Activated naive CD4-positive, alpha-beta T cell treated with anti-CD3 and anti-CD28 coated beads, Interleukin-2, amount 10 ng/mL, durations not matched to agents 7 days and 5 days (primary cell): Measurements from ENCODE around the gene ASCL2.

ENCODE experiments used
- CTCF ChIA-PET: fragments of 350-600 bp; sonication (Branson Sonifier 250); formaldehyde crosslinking; loops from one replicate; lab custom pipeline; 2021; ENCODE audit warnings: antibody characterized with exemption; lab: Charles Lee
- DNase-seq: peaks from one replicate; pipeline ENCODE4 v3.0.0-alpha.2; 2020
- H3K27ac Mint-ChIP-seq: one replicate; pipeline ENCODE4 v1.8.0; 2021; ENCODE audit warnings: mild to moderate bottlenecking, moderate library complexity, mixed read lengths
- H3K27me3 Mint-ChIP-seq: one replicate; pipeline ENCODE4 v1.8.0; 2021; ENCODE audit warnings: mild to moderate bottlenecking, mixed read lengths
- H3K36me3 Mint-ChIP-seq: one replicate; pipeline ENCODE4 v1.8.0; 2021; ENCODE audit warnings: mixed read lengths
- H3K4me1 Mint-ChIP-seq: one replicate; pipeline ENCODE4 v1.8.0; 2021; ENCODE audit warnings: mixed read lengths
- H3K4me3 Mint-ChIP-seq: one replicate; pipeline ENCODE4 v1.8.0; 2021; ENCODE audit warnings: mild to moderate bottlenecking, moderate library complexity, mixed read lengths
- H3K9me3 Mint-ChIP-seq: one replicate; pipeline ENCODE4 v1.8.0; 2021; ENCODE audit warnings: mixed read lengths

The ASCL2 gene

DNA sequence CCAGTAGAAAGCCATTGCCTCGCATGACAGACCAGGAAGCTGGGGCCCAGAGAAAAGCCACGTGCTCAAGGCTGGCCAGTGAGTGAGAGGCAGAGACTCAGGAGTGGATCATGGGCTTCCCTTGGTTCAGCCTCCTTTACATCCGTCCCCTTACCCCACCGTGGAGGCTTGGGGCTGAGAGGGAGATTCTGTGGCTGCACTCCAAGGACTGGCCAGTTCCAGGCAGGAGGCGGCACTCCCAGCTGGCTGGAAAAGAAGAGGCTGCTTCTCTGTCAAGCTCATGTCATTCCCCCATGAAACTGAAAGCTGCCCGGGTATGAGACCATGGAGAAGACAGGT lies 6.6 kb upstream of the ASCL2 start:
- DNase-seq, result no peak
- Mint-ChIP-seq H3K4me3 (no peak overlapping the region), H3K27me3 (peaks cover 67% of the 10 kb centered on the region), H3K27ac (no peak overlapping the region), H3K36me3 (no peaks in the 10 kb centered on the region), H3K9me3 (peaks cover 9% of the 10 kb centered on the region), H3K4me1 (no peaks in the 10 kb centered on the region)
- CTCF ChIA-PET, result no interaction called here

GRCh38 chr11:2276280-2277007 lies 6.1 kb upstream of the ASCL2 start:
- no peak overlapping the region for H3K27ac Mint-ChIP-seq
- H3K36me3 Mint-ChIP-seq, result no peaks in the 10 kb centered on the region
- no peak for DNase-seq

GRCh38 chr11:2275334-2276279 lies 5.2 kb upstream of the ASCL2 start:
- peak overlapping the region; percentile 71 for H3K27ac Mint-ChIP-seq
- H3K36me3 Mint-ChIP-seq, result no peaks in the 10 kb centered on the region
- peaks cover 9% of the 10 kb centered on the region for H3K9me3 Mint-ChIP-seq
- H3K4me3 Mint-ChIP-seq, result no peak overlapping the region
- no peak for DNase-seq
- peaks cover 81% of the 10 kb centered on the region for H3K27me3 Mint-ChIP-seq
- H3K4me1 Mint-ChIP-seq, result peaks cover under 1% of the 10 kb centered on the region
- CTCF ChIA-PET, result interaction anchor here (0.7 kb wide), 1 partner anchor 30 kb away, joined by 3 read pairs; no protein-coding TSS in a partner anchor

More at GRCh38 chr11:2276280-2277007, 6.1 kb upstream of the ASCL2 start:
- Mint-ChIP-seq H3K9me3 (peaks cover 9% of the 10 kb centered on the region), H3K4me3 (no peak overlapping the region), H3K27me3 (peaks cover 72% of the 10 kb centered on the region), H3K4me1 (no peaks in the 10 kb centered on the region)
- CTCF ChIA-PET, result no interaction called here

DNA sequence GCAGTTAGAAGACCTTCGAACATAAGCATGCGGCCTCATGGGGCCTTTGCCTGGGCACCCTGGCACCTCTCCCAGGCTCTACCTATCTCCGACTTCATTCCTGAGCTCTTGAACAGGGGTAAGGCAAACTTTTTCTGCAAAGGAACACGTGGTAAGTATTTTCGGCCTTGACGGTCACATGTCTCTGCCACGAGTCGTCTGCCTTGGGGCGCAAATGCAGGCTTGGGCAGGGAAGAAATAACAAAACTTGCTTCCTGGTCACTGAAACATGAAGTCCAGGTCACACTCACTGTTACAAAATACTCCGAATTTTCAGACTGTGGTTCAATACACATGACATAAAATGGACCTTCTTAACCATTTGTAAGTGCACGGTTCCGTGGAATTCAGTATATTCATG lies 3.4 kb upstream of the ASCL2 start:
- Mint-ChIP-seq H3K27me3 (peaks cover 91% of the 10 kb centered on the region), H3K36me3 (no peaks in the 10 kb centered on the region), H3K9me3 (no peaks in the 10 kb centered on the region), H3K4me3 (no peak overlapping the region), H3K4me1 (peaks cover 6% of the 10 kb centered on the region), H3K27ac (no peak overlapping the region)
- CTCF ChIA-PET, result no interaction called here
- DNase-seq, result no peak

- no peak overlapping the region for H3K4me3 Mint-ChIP-seq
- no peaks in the 10 kb centered on the region for H3K36me3 Mint-ChIP-seq
- peaks cover 92% of the 10 kb centered on the region for H3K27me3 Mint-ChIP-seq
- no peaks in the 10 kb centered on the region for H3K9me3 Mint-ChIP-seq
- H3K4me1 Mint-ChIP-seq, result peaks cover 10% of the 10 kb centered on the region
- DNase-seq, result no peak
- H3K27ac Mint-ChIP-seq, result no peak overlapping the region
- CTCF ChIA-PET, result no interaction called here
Observed at GRCh38 chr11:2273311-2273710, 2.9 kb upstream of the ASCL2 start.

- peaks cover 13% of the 10 kb centered on the region for H3K4me1 Mint-ChIP-seq
- CTCF ChIA-PET, result no interaction called here
- no peaks in the 10 kb centered on the region for H3K36me3 Mint-ChIP-seq
- H3K9me3 Mint-ChIP-seq, result no peaks in the 10 kb centered on the region
- H3K27ac Mint-ChIP-seq, result no peak overlapping the region
- DNase-seq, result no peak
- peaks cover 92% of the 10 kb centered on the region for H3K27me3 Mint-ChIP-seq
- H3K4me3 Mint-ChIP-seq, result no peak overlapping the region
Observed at GRCh38 chr11:2272946-2273280, 2.5 kb upstream of the ASCL2 start.

DNA sequence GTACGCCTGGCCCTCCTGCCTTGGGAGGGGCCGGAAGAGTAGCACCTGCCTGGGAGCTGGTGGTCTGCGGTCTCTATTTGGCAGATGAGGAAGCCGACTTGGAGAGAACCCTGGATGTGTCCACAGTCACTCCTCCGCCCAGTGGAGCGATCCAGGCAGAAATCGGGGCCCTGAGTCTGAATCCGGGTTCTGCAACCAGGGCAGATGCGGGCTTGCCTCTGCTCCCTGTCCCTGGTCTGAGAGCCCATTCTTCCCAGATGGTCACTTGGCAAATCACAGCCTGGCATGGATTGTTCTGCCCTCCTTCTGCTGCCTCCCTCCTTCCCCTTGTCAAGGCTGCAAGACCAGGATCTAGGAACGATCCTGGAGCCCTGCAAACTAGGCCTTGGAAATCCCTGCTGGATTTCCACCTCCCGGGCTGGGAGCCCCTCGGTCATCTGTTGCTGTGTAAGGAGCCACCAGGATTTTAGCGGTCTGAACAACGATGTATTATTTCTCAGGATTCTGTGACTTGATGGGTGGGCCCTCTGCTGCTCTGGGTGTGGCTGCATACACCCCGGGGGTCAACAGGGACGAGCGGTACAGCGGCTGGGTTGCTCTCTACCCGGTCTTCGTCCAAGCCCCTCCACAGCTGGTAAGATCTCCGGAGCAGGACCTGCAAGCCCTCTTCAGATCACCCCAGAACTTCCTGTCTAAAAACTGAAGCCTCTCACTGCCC lies 2.0 kb upstream of the ASCL2 start:
- no peak overlapping the region for H3K27ac Mint-ChIP-seq
- no peaks in the 10 kb centered on the region for H3K36me3 Mint-ChIP-seq
- CTCF ChIA-PET, result no interaction called here
- H3K9me3 Mint-ChIP-seq, result no peaks in the 10 kb centered on the region
- H3K4me3 Mint-ChIP-seq, result no peak overlapping the region
- no peak for DNase-seq
- H3K27me3 Mint-ChIP-seq, result peaks cover 96% of the 10 kb centered on the region
- peaks cover 15% of the 10 kb centered on the region for H3K4me1 Mint-ChIP-seq

DNA sequence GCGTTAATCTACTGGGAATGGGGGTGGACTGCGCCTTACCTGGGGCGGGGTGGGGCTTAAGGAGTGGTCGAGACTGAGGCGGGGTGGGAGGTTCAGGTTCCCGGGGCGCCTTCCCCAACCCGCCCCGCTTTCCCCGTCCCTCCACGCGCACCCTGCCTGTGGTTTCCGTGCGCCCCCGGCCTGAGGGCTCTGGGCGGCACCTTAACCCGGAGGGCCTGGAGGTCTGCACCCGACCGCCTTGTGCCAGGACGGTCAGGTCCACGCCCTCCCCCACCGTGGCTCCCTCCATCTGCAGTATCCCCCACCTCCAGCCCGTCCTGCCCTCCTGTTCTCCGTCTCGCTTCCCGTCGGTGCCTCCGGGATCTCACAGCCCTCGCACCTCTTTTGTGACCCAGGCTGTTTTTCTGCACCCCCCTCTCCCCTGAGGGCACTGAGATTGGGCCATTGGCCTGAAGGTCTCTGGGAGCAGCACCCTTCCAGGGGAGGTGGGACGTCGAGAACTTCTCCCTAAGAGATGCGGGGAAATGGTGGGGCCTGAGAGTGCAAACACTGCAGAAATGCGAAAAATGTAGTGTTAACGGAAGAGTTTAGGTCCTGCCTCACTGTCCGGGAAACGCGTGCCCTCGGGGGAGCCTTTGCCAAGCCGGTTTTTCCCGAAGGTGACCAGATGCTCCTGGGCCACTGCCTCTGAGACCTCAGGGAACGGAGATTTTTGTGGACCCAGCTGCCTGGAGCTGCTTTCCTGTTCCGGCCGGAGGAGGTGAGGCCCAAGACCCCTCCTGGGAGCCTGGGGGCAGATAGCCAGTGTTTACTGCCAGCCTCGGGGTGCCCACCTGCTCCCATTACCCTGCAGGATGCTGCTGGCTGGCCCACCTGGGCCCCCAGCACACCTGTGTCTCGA lies 1.2 kb upstream of the ASCL2 start:
- Mint-ChIP-seq H3K27me3 (peaks cover 95% of the 10 kb centered on the region), H3K27ac (no peak overlapping the region), H3K4me3 (no peak overlapping the region), H3K9me3 (no peaks in the 10 kb centered on the region), H3K4me1 (peaks cover 17% of the 10 kb centered on the region), H3K36me3 (no peaks in the 10 kb centered on the region)
- CTCF ChIA-PET, result no interaction called here
- no peak for DNase-seq

DNA sequence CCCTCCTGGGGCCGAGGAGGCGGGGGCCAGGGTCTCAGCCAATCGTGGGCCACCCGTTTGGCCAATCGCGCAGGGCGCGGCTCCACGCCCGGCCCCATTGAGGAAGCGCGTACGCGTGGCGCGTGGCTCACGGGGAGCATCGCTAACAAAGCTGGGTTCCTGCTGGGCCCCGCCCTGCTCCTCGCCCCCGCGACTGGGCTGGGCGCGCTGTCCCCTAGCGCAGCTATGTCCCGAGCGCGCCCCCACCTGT lies 614 bp upstream of the ASCL2 start:
- Mint-ChIP-seq H3K9me3 (no peaks in the 10 kb centered on the region), H3K27ac (no peak overlapping the region), H3K4me3 (no peak overlapping the region), H3K4me1 (peaks cover 23% of the 10 kb centered on the region), H3K27me3 (peaks cover 96% of the 10 kb centered on the region), H3K36me3 (no peaks in the 10 kb centered on the region)
- CTCF ChIA-PET, result no interaction called here
- peak; percentile 50 for DNase-seq

GRCh38 chr11:2269601-2270321 lies 627 bp downstream of the ASCL2 start:
- H3K27me3 Mint-ChIP-seq, result peaks cover 93% of the 10 kb centered on the region
- H3K4me3 Mint-ChIP-seq, result peak overlapping the region; percentile 46
- H3K36me3 Mint-ChIP-seq, result no peaks in the 10 kb centered on the region
- CTCF ChIA-PET, result interaction anchor here (0.7 to 0.9 kb wide), 4 partner anchors 9 to 618 kb away, joined by 3 to 4 read pairs (median 3); no protein-coding TSS in a partner anchor
- peaks cover 31% of the 10 kb centered on the region for H3K4me1 Mint-ChIP-seq
- peak; percentile 68 for DNase-seq
- no peak overlapping the region for H3K27ac Mint-ChIP-seq
- H3K9me3 Mint-ChIP-seq, result no peaks in the 10 kb centered on the region

DNA sequence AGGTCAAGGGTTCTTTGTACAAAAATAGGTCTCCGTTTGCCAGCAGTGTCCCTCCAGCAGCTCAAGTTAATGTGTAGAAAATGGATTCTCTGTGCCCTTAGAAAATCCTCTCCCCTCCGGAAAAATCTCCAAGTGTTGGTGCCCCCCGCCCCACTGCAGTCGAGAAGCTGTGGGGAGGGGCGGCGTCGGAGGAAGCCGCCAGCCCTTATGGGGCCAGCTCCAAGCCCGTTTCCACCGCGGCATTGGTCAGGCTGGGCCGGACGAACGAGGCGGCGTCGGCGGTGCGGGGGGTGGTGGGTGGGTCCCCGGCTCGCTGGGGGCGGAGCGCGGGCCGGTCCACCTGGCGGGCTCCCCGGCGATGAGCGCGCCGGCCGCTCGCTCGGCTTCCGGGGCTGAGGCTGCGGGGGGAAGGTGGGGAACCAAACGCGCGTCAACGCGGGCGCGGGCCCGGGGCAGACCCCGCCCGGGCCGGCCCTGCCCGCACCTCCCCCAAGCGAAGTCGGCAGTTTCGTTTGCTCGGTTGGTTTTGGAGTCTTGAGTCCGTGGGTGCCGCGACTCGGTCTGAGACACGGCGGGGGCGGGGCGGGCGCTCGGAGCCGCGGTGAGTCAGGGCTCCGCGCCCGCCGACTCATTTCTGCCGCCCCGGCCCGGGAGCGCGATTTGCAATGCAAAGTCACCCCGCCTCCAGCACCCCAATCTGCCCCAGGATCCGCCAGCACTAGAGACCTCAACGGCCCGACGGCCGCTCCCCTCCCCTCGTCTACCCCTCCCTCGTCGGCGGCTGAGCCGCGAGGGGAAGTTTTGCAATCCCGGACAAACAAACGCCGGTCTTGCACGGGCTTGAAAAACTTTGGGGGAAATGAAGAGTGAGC lies 1.4 kb downstream of the ASCL2 start:
- Mint-ChIP-seq H3K36me3 (no peaks in the 10 kb centered on the region), H3K27me3 (peaks cover 85% of the 10 kb centered on the region), H3K4me3 (peak overlapping the region; percentile 46), H3K4me1 (peaks cover 31% of the 10 kb centered on the region), H3K9me3 (no peaks in the 10 kb centered on the region), H3K27ac (peak overlapping the region; percentile 1)
- DNase-seq, result peak; percentile 60
- CTCF ChIA-PET, result interaction anchor here (0.7 kb wide), 2 partner anchors 118 to 619 kb away, joined by 3 to 4 read pairs; no protein-coding TSS in a partner anchor

GRCh38 chr11:2267851-2268728 lies 2.3 kb downstream of the ASCL2 start:
- DNase-seq, result no peak
- CTCF ChIA-PET, result interaction anchor here (0.7 kb wide), 1 partner anchor 31 kb away, joined by 3 read pairs; no protein-coding TSS in a partner anchor
- H3K27me3 Mint-ChIP-seq, result peaks cover 79% of the 10 kb centered on the region
- no peaks in the 10 kb centered on the region for H3K9me3 Mint-ChIP-seq
- peak overlapping the region; percentile 28 for H3K4me3 Mint-ChIP-seq
- H3K4me1 Mint-ChIP-seq, result peaks cover 31% of the 10 kb centered on the region
- H3K36me3 Mint-ChIP-seq, result no peaks in the 10 kb centered on the region
- peak overlapping the region; percentile 1 for H3K27ac Mint-ChIP-seq
